HG02642 (cell line): ENCODE measurements around the gene CHRNB1.

Source experiments
- ATAC-seq: cut with Tn5 transposase; IDR thresholded peaks from one replicate; pipeline ENCODE4 v1.9.1; 2021; ENCODE audit warnings: mild to moderate bottlenecking; ENCODE audit not compliant: unreplicated experiment, poor library complexity

The CHRNB1 gene

GRCh38 chr17:7413346-7413985 lies 31.4 kb upstream of the CHRNB1 start:
- no peak for ATAC-seq

GRCh38 chr17:7414837-7415236 lies 30.0 kb upstream of the CHRNB1 start:
- no peak for ATAC-seq

- no peak for ATAC-seq
These were observed 29.1 kb upstream of the CHRNB1 start for GRCh38 chr17:7415784-7416183.

DNA sequence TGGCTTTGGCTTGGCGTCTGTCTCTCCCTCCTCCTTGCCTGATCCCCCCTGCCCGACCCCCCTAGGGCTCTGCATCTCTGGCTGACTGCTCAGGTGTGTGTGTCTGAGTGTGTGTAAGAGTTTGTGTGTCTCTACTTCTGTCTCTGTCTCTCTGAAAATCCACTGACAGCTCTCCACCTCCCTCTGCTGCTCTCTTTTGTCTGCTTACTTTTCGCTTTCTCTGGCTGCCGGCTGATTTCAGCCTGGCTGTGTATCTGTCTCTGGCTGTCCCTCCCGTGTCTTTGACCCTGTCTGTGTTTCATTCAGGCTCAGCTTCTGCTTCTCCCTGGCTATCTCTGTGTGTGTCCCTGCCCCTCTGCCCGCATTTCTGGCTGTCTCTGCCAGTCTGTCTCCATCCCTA lies 28.5 kb upstream of the CHRNB1 start:
- ATAC-seq = no peak

DNA sequence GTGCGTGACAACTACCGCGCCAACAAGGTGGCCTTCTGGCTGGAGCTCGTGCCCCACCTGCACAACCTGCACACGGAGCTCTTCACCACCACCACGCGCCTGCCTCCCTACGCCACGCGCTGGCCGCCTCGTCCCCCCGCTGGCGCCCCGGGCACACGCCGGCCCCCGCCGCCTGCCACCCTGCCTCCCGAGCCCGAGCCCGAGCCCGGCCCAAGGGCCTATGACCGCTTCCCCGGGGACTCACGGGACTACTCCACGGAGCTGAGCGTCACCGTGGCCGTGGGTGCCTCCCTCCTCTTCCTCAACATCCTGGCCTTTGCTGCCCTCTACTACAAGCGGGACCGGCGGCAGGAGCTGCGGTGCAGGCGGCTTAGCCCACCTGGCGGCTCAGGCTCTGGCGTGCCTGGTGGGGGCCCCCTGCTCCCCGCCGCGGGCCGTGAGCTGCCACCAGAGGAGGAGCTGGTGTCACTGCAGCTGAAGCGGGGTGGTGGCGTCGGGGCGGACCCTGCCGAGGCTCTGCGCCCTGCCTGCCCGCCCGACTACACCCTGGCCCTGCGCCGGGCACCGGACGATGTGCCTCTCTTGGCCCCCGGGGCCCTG lies 27.7 kb upstream of the CHRNB1 start:
- no peak for ATAC-seq

DNA sequence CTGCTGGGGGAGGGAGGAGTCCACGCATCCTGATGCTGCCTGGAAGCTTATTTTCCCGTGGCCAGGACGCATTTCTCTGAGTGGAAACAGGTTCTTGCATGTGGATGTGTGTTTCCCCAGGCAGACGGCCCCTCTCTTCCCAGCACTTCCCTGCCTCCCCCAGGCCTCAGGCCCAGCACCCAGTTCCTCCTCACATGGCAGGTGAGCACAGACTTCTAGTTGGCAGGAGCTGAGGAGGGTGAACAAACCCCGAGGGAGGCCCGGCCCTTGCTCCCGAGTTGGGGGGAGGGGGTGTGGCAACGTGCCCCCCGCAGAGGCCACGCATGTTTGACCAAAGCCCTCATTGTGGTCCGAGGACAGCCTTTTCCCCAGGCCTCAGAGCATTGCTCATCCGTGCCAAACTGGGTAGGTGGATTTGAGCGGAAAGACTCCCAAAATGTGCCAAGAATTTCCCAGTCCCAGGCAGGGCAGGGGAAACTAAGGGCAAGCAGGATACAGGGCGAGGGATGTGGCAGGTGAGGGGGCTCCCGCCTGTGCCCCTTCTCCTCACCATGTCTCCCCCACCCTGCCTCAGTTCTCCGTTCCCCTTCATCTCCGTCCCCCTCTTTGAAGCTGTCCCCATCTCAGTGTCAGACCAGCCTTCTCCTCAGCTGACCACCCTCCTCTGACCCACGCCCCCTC lies 26.2 kb upstream of the CHRNB1 start:
- ATAC-seq = no peak

- ATAC-seq = no peak
These were observed 24.8 kb upstream of the CHRNB1 start, which contains the start of gene SPEM1 for GRCh38 chr17:7419819-7420610. Gene SPEM1 (plus strand): TSS chr17:7420324. CDS start chr17:7420385, 61 bp downstream.

DNA sequence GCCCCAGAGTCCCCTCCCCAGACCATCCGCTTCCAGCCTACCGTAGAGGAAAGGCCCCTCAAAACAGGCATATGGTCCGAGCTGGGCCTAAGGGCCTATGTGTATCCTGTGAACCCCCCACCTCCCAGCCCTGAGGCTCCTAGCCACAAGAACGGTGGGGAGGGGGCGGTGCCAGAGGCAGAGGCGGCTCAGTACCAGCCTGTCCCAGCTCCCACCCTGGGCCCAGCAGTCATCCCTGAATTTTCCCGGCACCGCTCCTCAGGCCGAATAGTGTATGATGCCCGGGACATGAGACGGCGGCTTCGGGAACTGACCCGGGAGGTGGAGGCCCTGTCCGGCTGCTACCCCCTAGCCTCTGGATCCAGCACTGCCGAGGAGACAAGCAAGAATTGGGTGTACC lies 23.7 kb upstream of the CHRNB1 start:
- ATAC-seq = no peak

GRCh38 chr17:7423679-7424078 lies 21.2 kb upstream of the CHRNB1 start:
- ATAC-seq = no peak

DNA sequence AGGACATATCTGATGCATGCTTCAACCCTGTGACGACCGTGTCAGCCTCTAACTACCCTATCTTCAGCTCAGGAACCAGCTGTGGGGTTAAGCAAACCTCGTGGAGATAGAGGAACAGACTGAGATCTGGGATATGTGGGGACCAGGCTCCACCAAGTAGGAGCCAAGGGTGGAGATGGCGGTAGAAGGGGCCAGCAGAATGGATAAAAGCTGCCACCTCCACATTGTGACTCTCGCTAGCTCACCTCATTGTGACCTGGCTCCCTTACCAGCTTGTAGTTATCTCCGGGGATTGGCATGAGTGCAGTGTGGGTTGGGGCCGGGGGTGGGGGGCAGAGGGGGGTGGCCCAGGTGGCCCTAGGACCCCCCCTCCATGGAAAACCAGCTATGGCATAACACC lies 19.5 kb upstream of the CHRNB1 start, which contains the start of gene SPEM2:
TSS of gene SPEM2 (plus strand) at position 301 of the 400 bp plus-strand sequence. CDS start at position 374, 73 bp downstream.
- no peak for ATAC-seq

DNA sequence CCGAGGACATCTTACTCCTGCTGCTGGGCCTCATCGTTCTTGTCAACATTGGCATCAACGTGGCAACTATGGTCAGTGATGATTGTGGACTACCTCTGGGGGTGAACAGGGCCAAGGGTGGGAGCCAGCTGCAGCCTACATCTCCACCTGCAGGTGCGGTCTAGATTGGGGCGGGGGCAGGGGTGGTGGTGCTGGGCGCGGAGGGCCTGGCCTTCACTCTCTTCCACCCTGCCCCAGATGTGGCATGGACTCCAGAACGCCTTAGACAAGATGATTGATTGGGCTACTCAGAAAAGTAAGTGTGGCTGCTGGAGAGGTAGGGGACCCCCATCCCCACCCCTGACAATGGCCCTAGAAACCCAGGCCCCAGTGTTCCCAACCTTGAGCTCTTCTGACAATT lies 19.1 kb upstream of the CHRNB1 start:
- no peak for ATAC-seq

GRCh38 chr17:7426203-7426863 lies 18.5 kb upstream of the CHRNB1 start:
- no peak for ATAC-seq

GRCh38 chr17:7426896-7427489 lies 17.9 kb upstream of the CHRNB1 start:
- ATAC-seq = no peak

DNA sequence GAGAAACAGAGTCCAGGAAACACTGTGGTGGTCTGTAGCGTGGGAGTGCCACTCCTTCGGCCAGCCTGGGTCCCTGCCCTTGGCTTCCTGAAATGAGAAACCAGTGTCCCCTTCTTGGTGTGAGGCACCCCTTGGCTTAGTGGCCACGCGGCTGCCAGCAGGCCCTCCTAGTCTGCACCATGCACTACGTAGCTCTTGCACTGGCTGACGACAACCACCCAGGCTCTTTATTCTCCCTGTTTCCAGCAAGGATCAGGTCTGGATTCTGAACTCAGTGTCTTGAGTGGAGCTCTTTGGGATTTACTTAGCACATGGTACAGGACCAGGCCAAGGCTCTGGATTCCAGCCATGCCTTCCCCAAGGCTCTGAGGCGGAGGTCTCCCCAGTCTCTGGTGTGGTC lies 17.3 kb upstream of the CHRNB1 start:
- no peak for ATAC-seq

GRCh38 chr17:7428557-7428956 lies 16.3 kb upstream of the CHRNB1 start, which contains the start of gene SPEM3:
Gene SPEM3 (plus strand): TSS chr17:7428857. CDS start chr17:7428903, 46 bp downstream.
- ATAC-seq = no peak

DNA sequence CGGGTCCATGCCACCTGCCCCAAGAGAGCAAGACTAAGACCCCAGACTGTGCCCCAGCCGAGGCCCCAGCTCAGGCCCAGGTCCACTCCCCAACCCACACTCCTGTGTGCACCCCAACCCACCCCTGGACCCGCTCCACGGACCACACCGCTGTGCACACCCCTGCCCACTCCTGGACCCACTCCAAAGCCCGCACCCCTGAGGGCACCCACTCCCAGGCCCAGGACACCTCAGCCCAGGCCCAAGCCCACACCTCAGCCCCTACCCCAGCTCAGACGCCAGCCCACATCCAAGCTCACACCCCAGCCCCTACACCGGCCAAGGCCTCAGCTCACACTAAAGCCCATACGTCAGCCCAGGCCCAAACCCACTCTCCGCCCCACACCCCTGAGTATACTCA lies 15.1 kb upstream of the CHRNB1 start:
- ATAC-seq = no peak

DNA sequence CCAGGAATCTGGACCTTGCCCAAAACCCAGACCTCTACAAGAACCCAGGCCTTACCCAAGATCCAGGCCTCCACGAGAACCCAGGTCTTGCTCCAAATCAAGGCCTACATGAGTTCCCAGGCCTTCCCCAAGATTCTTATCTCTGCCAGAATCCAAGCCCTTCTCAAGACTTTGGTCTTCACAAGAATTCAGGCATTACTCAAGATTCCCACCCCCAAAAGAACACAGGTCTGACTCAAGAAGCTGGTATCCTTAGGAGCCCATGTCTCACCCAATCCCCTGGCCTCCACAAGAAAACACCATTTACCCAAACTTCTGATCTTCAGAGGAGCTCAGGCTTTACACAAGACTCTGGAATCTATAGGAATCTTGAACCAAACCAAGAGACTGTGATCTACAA lies 13.6 kb upstream of the CHRNB1 start:
- no peak for ATAC-seq

- ATAC-seq = no peak
These were observed 12.6 kb upstream of the CHRNB1 start for GRCh38 chr17:7432296-7432695.

- peak; percentile 21 for ATAC-seq
These were observed 8.9 kb upstream of the CHRNB1 start for GRCh38 chr17:7435676-7436555.
